SHP77 (cell line): ENCODE results near the gene PALS1.
A peak's percentile ranks its signal among the peaks of the same experiment; 100 is the strongest.

Experiments
- DNase-seq, 2 experiments: peaks; one replicate each; lab custom pipeline; 2025; lab: John Stamatoyannopoulos, UW

The PALS1 gene

DNA sequence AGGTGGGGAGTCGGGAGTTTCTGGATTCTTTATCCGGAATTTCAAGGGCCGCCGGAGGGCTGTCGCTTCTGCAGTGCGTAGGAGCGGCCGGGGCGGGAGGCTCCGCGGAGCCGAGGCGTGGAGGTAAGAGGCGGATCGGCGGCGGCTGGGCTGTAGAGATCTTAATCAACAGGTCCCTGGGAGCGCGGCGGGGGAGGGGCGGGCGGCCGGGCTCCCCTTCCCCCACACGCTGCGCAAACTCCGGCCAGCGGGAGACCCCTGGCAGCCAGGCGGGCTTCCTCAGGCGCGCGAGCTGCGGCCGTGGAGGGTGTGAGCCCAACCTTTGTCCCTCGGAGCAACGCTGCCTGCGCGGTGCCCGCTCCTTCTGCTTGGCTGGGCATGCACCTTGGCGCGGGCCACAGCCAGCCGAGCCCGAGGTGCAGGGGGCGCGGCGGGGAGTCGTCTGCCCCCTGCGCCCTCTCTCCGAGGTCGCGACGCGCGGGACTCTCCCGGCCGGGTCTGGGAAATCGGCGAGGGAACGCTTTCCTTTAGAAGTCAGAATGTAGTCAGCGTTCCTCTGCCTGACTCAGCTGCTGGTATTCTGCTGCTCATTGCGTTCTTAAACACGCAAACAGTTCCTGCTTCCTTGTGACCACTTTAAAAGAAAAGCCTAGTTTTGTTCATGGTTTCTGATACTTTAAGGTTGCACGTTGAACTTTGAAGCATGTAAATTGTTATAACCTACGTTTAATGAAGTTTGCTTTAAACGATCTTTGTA lies at the start of gene PALS1:
PALS1 (plus strand) TSS at position 25 of the 757 bp plus-strand sequence. CDS start 37,736 bp downstream, outside the sequence.
- peak; percentile 76 to 77 for DNase-seq

DNA sequence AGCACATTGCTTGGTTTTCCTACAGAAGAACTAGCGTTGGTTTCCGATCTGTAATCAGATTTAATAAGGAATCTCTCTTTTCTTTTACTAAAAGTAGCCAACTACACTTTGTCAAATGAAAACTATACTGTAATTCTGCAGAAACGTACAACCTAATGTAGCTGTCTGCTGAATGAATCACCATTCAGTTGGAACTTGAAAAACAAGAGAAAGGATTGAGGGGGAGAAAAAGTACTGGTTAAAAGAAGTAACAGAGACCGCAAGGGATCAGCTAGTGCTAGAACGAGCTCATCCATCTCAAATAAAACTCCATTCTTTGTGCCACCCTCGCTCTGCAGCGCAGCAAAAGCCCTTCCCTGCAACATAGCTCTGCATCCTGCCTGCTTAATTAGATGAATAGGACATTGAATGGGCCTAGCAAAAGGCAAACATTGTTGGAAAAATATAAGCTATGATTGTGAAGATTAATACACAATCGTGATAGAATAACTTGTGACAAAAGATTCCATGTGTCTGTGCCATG lies 49.4 kb upstream of the PALS1 start:
- DNase-seq, result no peak

DNA sequence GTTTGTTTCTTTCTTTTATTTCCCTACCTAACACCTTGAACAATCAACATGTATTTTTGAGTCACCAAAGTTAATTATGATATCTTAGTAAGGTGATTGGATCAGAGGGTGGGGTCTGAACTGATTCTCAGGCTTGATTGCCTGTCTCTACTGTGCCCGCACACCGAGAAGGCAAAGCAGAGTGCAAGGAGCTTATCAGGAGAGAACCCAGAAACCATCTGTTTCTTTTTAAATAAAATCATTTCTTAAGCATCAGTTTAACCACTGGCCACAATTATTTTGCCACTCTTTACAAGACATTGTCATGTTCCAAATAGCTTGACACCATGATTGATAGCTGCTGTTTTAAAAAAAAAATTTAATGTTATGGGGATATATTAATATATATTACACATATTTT lies 48.9 kb upstream of the PALS1 start:
- no peak for DNase-seq

DNA sequence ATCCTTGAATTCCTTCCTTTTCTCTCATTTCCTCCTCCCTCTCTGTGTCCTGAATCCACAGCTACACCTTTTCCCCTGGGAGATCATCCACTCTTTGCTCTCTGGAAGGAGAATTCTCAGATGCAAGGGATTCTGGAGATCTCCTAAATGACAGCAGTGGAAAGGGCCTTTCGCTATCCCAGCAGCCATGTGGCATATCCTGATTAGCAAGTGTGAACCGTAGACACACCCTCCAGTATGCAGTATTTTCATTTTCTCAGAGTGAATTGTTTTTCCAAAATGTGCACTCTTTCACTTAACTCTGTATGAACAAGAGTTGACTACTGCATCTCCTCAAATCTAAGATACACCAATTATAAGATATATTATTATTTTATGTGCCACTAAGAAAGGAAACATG lies 46.0 kb upstream of the PALS1 start:
- no peak for DNase-seq

DNA sequence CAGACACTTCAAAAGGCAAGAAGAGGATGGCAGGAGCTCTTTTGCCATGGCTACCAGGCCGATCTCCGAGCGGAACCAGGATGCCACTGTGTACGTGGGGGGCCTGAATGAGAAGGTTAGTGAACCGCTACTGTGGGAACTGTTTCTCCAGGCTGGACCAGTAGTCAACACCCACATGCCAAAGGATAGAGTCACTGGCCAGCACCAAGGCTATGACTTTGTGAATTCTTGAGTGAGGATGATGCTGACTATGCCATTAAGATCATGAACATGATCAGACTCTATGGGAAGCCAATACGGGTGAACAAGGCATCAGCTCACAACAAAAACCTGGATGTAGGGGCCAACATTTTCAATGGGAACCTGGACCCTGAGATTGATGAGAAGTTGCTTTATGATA lies 42.2 kb upstream of the PALS1 start:
- no peak for DNase-seq

DNA sequence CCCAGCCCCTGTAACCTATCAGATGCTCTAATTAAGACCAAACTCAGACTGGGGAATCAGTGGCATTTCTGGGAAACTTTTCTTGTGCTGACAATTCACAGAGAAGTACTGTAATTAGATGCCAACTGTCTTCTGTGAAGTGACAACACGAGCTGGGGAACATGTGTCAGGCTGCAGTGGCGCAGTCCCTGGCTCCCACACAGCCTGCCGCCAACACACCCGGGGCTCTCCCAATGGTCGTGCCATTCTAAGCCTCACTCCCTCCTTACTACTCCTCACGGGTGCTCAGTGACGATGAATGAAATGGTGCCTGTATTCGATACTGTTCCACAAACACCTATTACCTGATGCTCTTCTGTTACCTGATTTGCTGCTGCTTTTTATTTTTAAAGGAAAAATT lies 33.4 kb upstream of the PALS1 start:
- no peak for DNase-seq

DNA sequence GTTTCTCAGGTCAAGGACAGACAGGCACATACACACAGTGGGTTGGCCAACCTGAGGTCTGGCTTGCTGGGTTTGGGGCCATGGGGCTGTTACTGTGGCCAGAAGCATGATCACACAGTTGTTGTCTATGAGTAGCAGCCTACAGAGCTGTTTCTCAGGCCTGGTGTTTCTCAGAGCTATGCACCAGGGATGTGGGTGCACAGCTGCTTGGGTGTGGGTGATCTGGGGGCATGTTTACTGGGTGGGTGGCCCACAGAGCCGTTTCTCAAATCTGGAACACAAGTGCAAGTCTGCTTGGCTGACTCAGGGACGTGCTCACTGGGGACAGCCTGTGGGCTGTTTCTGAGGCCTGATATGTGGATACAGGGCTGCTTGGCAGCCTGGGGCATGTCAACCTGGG lies 23.1 kb upstream of the PALS1 start:
- DNase-seq, result no peak

DNA sequence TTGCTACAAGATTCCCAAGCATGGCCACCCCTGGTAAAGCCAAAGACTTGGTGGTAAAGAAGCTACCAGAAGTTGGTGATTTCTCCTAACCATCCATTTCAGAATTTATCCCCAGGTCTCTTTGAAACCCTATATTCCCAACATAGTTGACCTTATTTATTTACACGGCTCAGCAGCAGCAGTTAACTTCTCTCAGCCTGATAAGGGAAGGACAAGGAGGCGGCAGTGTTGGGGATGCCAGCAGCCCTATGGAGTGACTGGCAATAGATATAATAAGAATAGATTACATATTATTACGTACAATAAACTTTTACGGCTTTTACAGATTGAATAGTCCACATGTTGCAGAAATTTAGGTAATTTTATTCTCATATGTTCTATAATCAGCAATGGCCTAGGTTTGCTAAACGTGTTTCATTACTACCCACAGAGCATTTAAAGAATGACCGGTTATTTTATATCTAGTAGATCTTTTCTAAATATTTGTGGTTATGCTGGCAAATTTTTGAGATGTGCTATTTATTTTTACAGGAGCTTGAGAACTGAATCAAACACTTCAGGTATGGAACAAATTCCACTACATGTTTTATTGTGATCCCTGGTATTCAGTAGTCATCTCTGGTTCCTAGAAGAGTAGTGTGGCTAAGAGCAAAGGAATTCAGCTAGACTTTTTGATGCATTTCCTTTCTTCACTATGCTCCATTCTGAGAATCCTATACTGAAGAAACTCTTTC lies 19.8 kb upstream of the PALS1 start:
- no peak for DNase-seq

DNA sequence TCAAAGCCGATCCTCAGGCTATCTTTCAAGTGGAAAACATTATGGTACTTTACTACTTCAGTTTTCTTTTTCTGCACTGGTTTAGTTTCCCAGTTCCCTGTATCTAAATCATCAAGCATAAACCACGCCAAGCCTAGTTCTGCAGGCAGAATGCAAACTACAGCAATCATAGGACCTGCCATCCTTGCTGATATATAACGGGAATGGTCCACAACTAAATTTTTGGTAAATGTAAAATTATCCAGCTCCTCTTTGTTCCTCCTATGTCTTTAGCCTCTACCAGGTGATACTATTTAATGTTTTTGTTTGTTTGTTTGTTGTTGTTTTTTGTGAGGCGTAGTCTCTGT lies 19.3 kb upstream of the PALS1 start:
- no peak for DNase-seq

DNA sequence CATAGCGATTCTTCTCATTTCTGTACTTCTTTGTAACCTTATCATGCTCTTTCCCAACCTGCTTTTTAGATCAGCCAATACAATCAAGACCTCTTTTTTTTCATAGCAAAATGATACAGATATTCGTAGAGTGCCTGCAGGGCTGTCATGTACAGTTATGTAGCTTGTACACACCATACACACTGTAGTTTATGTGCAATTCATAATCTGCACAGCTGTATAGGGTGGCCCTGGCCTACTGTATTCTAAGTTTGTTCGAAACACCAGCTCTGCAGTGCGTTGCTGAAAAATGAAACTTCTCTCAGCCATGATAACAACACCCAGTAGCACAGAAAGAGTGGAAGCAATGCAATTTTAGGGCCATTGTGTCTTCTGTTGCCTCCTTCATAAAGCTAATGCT lies 15.7 kb upstream of the PALS1 start:
- DNase-seq, result no peak

DNA sequence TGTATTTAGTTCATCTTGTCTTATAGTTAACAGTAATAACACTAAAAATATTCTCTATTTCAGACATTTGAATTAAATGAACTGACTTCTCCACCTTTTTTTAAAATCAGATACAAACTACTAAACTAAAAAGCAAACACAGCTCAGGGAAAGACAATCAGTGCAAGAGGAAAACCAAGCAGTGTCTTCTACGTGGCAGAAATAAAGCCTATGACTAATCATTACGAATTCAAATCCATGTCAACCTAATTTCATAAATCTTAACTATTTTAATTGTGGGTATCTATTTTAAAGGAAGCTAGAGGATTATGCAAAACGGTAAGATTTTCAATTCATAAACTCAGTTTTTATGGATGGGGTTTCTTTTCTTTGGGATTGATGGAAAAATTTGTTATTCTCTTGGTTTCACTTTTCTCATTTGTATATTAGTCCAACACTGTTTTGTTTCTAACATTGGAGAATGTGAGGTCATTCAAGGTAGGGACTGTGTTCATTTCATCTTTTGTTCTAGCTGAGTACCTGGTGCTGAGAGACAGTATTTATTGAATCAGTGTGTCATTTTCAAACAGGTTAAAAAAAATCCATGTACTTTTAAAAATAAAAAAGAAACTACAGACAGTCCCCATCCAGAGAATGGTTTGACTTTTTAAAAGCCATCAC lies 12.8 kb upstream of the PALS1 start:
- no peak for DNase-seq

DNA sequence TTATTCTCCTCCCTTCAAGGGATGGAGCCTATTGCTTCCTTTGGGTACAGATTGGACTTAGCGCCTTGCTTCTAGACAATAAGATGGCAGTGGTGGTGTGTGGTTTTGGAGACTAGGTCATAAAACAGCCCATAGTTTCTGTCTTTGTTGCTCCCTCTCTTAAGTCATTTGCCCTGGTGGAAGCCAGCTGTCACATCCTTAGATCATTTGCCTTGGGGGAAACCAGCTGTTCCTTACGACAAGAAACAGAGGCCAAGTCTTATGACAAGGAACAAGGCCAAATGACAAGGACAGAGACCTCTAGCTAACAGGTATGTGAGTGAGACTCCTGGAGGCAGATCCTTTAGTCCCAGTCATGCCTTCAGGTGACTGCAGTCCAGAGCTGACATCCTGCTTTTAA lies 9.2 kb upstream of the PALS1 start:
- no peak for DNase-seq

DNA sequence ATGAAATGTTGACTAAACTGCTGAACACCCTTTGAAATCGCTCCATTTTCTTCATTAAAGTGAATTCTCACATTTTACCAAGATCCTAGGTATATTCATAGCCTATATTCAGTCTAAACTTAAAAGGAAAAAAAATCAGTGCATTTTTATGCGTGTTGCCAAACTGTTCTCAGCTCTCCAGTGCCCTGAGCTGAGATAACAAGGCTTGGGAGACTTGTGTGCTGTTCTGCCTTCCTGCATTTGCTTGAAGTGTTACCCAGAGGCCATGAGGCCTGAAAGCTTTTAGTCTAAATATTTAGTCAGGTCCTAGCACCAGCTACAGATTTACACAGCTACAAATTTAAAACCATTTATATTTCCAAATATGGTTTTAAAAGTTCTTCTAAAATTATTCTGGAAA lies 8.6 kb upstream of the PALS1 start:
- DNase-seq, result no peak

DNA sequence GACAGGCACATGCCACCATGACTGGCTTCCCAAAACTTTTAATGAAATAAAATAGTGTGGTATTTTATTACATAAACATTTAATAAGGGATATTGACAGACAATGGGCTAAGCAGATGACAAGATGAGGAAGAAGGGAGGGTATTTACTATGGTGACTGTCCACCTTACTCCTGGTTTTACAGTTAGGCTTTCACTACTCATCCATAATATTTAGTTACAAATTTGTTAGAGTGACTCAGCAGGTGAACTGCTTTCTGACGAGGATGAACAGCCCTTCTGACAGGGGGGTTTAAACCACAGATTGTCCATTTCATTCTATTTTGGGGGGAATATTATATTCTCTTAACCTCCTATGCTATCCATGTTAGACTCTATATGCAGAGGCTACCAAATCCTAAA lies 3.6 kb upstream of the PALS1 start:
- no peak for DNase-seq

DNA sequence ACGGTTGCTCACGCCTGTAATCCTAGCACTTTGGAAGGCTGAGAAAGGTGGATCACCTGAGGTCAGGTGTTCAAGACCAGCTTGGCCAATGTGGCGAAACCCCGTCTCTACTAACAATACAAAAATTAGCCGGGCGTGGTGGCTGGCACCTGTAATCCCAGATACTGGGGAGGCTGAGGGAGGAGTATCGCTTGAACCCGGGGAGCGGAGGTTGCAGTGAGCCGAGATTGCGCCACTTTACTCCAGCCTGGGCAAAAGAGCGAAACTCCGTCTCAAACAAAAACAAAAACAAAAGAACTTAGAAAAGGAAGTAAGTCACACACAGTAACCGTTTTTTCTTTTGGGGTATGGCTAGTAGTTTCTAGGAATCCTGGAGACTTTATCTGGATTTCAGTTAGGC lies 1.7 kb upstream of the PALS1 start:
- no peak for DNase-seq

DNA sequence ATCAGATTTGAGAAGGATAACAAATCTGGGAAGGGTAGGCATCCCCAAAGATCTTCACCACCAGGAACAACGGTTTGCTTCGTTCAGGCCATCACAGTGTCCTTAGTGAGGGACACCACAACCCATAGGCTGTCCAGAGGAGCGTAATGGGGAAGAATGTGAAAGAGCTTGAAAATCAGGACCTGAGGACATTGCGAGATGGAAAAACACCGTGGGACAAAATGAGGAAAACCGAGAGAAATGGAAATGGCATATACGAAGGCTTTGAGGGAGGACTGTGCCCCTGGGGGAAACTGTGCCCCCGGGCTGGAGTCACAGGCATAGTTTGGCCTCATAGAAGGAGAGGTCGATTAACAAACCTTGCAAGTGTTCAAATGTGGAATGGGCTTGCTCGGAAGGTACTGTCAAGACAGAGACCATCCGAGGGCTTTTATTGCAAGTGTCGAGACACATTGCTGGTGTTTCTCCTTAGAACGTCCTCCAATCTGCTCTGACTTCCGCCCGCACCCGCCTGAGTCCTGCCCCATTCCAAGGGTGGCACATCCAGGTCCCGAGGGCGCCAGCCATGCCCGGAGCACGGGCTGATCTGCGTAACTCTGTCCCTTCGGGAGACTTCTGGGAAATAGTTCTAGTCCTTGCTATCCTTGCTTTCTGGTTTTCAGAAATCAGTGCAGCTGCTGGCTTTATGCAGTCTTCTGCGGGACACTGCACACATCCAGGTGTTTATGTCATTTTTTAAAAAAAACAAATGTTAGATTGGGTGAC lies 885 bp upstream of the PALS1 start:
- DNase-seq, result peak; percentile 36 to 64

DNA sequence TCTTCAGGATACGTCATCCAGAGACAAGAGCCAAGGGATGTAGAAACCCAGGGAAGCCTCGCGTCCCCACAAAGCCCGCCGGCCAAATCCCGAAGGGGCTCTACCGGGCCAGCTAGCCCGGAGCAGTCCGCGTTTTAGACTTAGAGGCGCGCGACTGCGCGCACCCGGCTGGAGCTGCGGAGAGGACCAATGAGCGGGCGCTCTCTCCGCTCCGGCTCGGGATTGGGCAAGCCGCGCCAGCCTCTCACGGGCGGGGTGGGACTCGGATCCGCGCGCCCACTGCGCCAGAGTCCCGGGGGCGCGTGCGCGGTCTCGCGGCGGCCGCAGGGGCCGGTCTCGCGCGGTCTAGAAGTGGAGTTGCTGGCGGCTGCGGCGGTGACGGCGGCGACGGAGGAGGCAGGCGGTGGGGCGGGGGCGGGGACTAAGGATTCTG lies 241 bp upstream of the PALS1 start:
- peak; percentile 92 to 96 for DNase-seq

DNA sequence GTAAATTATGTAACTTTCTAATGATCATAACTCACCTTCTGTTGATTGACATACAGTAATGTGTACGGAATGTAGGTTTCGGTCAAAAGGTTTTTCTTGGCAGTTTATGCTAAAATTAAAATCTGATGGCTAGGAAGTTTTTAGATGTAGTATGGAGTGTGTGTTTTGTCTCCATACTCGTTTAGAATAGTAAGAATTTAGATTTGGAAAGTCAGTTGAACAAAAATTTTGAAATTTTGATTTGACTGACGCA lies 859 bp downstream of the PALS1 start:
- DNase-seq, result no peak

DNA sequence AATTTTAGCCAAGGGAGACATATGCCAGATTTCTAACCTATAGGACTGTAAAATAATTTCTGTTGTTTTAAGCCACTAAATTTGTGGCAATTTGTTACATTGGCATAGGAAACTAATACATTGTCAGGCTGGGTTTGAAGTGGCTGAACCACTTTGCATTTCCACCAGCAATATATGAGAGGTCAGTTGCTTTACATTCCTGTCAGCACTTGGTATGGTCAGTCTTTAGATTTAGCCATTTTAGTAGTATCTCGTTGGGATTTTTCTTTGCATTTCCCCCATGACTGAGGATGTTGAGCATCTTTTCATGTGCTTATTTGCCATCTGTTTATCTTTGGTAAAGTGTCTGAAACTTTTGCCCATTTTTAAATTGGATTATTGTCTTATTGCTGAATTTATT lies 3.9 kb downstream of the PALS1 start:
- no peak for DNase-seq

DNA sequence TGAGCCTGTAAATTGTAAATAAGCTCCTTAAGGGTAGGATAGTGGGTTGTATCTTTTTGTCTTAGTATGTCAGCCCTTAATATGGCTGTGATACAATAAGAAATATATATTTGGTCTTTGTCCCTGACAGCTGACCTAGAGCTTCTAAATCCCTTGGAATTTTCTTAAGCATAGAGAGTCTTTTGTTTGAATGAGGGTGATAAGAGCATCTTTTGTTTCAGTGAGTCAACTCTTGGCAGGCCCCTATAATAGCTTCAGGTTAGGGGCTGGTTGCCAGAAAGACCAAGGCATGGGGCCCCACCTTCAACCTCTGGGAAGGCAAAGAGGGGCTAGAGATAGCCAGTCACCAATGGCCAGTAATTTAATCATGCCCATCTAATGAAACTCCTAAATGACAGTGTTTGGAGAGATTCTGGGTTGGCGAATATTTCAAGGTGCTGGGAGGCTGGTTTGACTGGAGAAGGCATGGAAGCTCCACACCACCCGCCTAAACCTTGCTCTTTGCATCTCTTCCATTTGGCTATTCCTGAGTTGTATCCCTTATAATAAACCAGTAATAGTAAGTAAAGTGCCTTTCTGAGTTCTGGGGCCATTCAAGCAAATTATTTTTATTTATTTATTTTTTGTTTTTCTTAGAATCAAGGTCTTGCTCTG lies 10.5 kb downstream of the PALS1 start:
- no peak for DNase-seq

DNA sequence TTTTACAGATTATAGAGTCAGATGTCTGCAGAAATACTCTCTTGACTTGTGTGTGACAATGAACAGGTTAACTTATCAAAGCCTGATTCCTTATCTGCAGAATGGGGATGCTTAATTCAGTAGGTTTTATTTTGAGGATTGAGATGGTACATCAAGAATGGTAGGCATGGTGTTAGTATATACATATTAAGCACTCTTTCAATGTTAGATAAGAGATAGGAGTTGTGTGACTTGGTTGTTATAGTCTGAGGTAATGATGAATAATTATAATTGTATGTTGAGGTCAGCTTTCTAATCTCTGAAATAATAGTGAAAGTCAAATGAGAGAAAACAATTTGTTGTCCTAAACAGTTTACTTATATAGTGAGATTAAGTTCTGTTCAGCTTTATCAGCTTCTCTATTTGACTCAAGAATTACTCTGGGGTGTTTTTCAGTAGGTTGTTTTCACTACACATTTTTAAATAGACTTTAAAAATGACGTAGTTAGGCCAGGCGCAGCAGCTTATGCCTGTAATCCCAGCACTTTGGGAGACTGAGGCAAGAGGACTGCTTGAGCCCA lies 11.9 kb downstream of the PALS1 start:
- no peak for DNase-seq

DNA sequence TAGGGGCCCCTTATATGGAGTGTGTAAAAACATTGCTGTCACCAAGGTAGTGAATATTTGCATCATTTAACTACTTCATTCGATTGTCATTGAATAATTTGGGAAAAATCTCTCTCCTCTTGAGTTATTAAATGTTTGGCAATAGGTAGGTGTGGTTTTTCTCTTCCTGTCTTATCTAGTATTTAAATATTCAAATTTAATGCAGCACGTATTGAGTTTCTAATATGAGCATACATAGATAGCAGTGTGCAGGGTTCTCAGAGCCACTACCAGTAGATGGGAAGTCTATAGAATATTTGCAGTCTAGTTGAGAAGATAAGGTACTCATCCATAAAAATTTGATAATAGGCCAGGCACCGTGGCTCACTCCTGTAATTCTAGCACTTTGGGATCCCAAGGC lies 16.7 kb downstream of the PALS1 start:
- DNase-seq, result no peak
